MM.1S (cell line): Measurements from ENCODE around the gene SPEG.

Experiments used
- CTCF ChIP-seq: fragments of 300-600 bp; sonication (generic); IDR thresholded peaks from 2 replicates; pipeline ENCODE4 v1.5.1; 2016; ENCODE audit warnings: antibody characterized with exemption, low read length, mixed read lengths
- EZH2 ChIP-seq: fragments of 300-600 bp; sonication (generic); optimal IDR thresholded peaks from 2 replicates; pipeline ENCODE3; 2017; ENCODE audit warnings: low read depth, mild to moderate bottlenecking, antibody characterized with exemption, low read length, mixed read lengths

GRCh38 chr2:219489315-219489714 lies 54.7 kb downstream of the SPEG start:
- no peak for TF ChIP-seq EZH2
- no peak for TF ChIP-seq CTCF
